Hematopoietic multipotent progenitor cell (in vitro differentiated cells): ENCODE data around the gene NEUROD4. TPM values are rescaled to one million over a fixed set of nuclear protein-coding genes. Genes with fewer than 3 reads are reported as not detected.

Experiments used
- DNase-seq, 3 donors: peaks; one replicate each; pipeline ENCODE4 v3.0.0-alpha.2; 2011 to 2015; ENCODE audit warnings: low read depth in 2 of 3, low spot score in 2 of 3
- total RNA-seq: library from RNA; depleted of rRNA; stranded (reverse); fragments of >200 nt; gene quantifications from one replicate; pipeline ENCODE4 v1.2.3, GENCODE V29; 2012

NEUROD4 gene
- total RNA-seq, 1 donor = not detected

DNA sequence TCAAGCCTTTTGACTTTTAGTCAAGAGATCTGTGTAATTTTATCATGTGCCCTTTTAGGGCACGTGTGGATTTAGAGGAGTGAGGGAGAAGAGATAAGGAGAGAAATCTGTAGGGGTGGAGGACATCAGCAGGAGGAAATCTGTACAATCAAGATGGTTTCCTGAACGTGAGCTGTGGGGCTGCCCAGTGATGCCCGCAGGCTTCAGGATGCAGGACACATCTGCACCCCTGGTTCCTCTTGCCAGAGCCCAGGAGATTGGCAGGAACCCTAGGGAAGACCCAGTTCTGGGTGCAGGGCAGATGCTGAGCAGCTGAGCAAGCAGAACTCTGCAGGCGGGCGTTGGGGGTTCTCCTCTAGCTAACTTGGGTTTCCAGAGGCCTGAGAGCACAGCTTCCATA, 23.6 kb upstream of the NEUROD4 start:
- DNase-seq = peak in 2 of 3 donors; percentile 60 to 86

GRCh38 chr12:54997929-54998522, 21.7 kb upstream of the NEUROD4 start:
- no peak for DNase-seq

- peak in 1 of 3 donors; percentile 40 for DNase-seq
These were observed 20.7 kb upstream of the NEUROD4 start for GRCh38 chr12:54998958-54999510.

GRCh38 chr12:55001198-55001868, 18.4 kb upstream of the NEUROD4 start:
- DNase-seq = no peak

GRCh38 chr12:55002355-55002754, 17.4 kb upstream of the NEUROD4 start:
- DNase-seq = no peak

GRCh38 chr12:55008944-55009585, 10.7 kb upstream of the NEUROD4 start:
- no peak for DNase-seq

DNA sequence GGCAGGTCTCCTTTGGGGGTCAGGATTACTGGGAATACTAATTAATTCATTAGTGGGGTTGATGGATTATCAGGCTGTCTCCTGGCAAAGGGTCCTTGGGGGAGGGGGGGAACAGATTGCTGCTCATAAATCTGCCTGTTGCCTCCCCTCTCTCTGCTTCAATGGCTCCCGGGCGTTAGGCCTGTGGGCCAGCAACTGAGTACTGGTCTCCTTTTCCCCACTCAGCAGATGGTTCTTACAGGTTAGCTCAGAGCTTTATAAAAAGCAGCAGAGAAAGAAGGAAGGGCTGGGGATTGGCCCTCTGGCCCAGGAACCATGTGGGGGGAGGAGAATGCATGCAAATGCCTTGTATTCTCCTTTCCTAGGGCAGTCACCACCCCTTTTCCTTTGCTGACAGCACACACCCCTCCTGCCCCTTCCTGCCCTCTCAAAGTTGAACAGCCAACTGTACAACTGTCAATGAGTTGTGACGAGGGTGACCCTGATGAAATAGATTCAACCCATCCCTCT, 2.3 kb upstream of the NEUROD4 start:
- no peak for DNase-seq

DNA sequence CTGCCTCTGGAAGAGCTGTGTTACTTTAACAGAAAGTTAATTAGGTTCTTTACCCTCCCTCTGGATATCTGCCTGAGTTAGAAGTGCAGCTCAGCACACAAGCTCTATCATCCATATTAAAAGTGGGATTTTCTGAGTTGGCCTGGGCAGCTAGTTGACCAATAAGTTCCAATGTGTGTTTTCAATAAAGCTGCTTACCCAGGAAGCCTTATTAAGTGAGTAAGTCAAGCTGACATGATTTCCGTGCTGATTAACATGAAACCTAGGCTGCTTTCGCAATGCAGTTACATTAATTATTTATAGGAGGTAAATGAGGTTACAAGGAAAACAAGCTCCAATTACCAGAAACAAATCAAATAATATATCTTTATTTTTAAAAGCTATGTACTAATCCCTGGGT, 4.8 kb downstream of the NEUROD4 start:
- no peak for DNase-seq

DNA sequence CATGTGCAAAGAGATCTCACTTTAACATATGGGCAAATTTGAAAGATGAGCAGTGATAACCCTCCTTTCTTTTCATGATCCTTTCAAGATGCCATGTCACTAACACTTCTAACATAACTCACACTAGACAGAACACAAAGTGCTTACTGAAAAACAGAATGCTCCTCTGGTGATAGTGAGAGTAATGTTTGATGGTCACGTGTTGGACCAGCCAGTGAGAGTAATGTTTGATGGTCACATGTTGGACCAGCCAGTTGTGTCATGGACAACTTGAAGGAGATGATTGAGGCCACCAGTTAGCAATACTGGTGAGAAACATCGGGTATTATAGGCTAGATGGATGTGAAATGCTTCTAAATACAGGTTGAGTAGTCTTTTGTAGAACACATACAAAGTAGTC, 5.7 kb downstream of the NEUROD4 start:
- DNase-seq = no peak

DNA sequence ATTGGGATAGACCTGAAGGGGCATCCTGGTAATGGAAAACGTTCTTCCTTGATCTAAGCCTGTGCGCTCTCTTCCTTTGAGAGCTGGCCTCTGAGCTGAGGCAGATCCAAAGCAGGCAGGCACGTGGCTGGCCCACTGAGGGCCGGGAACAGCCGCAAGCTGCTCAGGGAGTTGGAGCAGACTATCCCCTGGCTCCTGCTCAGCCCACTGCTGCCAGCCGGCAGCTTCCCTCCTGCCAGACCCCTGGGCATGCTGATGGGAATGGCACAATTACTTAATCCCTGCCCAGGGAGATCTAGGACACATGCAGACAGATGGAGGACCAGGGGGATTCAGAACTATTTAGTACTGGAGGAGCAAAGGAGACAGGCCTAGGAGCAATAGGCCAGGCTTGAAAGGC, 14.4 kb downstream of the NEUROD4 start:
- no peak for DNase-seq

DNA sequence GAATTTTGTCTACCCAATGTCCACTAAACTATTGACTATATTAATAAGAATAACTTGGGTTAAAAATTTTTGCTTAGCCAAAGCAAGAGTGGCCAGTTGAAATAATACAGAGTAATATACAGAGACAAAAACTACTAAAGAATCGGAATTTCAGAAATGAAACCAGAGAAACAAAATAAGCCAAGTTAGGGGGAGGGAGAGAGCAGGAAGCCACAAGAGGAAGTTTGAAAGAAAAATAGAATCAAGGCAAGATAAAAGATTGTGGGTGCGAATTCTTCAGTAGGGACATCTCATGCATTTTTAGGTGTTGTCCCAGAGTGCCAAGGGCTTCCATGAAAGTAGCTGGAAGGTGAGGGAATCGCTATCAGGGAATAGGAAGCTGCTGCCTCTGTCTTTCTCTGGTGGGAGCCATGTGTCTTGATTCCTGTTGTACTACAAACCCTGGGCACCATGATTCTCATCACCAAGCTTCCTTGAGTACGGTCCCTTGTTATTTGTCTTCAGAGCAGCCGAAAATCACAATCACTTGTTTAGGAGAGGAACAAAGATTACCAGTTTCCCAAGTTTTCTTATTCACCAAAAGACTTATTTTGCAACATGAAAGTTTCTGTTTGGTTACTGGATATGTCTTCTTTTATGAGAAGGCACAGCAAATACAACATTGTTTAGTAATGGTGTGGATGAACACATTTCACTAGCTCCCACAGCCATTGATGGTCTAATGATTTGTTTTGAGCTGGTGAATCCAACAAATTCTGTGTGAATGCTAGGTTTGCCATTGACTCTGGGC, 16.7 kb downstream of the NEUROD4 start:
- DNase-seq = peak in 1 of 3 donors; percentile 52

GRCh38 chr12:55037351-55037987, 17.7 kb downstream of the NEUROD4 start:
- no peak for DNase-seq

DNA sequence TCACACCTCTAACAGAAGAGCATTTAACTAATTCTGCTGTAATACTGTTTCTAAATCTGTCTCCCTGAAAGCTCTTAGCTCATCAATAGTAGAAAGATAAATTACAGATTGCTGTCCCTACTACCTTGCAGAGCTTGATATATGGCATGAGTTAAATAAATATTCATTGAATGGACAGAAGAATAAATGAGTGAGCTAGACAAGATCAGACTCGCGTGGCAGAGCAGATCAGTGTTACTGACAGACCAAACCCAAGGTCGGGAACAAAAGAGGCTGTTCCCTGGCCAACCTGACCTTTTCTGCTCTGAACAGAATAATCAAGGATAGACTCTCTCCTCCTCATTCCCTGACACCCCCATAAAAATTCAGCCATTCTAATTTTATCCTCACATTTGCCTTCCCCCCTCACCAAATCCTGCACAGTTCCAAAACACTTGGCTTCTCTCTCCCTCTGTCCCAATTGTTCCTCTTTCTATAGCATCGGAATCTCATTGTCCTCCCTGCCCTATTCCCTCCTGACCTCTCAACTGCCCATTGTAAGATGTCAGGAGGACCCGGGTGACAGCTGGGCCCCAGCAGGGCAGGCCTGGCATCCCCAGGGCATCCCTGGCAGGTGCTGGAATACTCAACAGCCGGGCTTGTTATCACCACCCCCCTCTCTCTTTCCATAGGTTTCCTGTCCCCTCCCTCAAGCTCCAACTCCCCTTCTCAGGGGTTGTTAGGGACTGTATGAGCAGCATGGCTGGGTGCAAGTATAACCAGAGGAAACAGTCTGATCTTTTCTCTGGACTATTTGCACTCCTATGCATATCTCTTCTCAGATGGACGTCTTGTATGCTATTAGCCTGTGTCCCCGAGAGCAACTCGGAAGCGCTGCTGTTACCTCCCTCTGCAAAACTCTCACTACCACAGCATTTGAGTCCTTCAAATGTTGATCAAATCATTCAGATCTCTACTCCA, 19.9 kb downstream of the NEUROD4 start:
- no peak for DNase-seq

- no peak for DNase-seq
These were observed 21.7 kb downstream of the NEUROD4 start for GRCh38 chr12:55041345-55042055.

GRCh38 chr12:55043542-55043941, 23.8 kb downstream of the NEUROD4 start:
- DNase-seq = no peak

DNA sequence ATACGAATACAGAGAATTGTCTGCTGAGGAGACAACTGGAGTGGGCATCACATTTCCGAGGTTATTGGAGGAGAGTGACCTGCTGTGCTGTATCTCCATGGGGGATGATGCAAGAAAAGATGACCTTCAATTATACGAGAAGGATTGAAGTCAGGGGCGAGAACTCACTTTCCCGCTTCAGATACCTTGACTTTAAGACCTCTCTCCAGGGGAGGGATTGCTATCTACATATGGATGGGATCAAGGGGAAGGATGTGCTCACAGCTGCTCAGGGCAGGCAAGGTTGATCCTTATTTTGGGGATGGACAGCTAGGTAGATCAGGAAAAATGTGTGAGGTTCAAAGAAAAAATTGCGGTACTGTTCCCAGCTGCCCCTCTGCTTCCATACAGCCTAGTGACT, 24.4 kb downstream of the NEUROD4 start:
- DNase-seq = no peak

- DNase-seq = no peak
These were observed 29.9 kb downstream of the NEUROD4 start for GRCh38 chr12:55049676-55050075.

- no peak for DNase-seq
These were observed 31.6 kb downstream of the NEUROD4 start for GRCh38 chr12:55051197-55051947.
